Activated T-cell treated with anti-CD3 and anti-CD28 coated beads, Interleukin-2, amount 50 U/mL, for 24 hours (primary cell): Measurements from ENCODE around the gene DNAH1.

Experiments
- DNase-seq: peaks from one replicate; pipeline ENCODE4 v3.0.0-alpha.2; 2020
- H3K27ac Mint-ChIP-seq: 2 replicates; pipeline ENCODE4 v1.8.0; 2020; ENCODE audit warnings: mild to moderate bottlenecking, mixed read lengths
- H3K27me3 Mint-ChIP-seq: 2 replicates; pipeline ENCODE4 v1.8.0; 2020; ENCODE audit warnings: mixed read lengths
- H3K36me3 Mint-ChIP-seq: 2 replicates; pipeline ENCODE4 v1.8.0; 2020; ENCODE audit warnings: low read depth, mixed read lengths
- H3K4me1 Mint-ChIP-seq: 2 replicates; pipeline ENCODE4 v1.8.0; 2020; ENCODE audit warnings: low read depth, mixed read lengths
- H3K4me3 Mint-ChIP-seq: 2 replicates; pipeline ENCODE4 v1.8.0; 2020; ENCODE audit warnings: mild to moderate bottlenecking, moderate library complexity, mixed read lengths
- H3K9me3 Mint-ChIP-seq: 2 replicates; pipeline ENCODE4 v1.8.0; 2020; ENCODE audit warnings: mixed read lengths

DNAH1 gene

DNA sequence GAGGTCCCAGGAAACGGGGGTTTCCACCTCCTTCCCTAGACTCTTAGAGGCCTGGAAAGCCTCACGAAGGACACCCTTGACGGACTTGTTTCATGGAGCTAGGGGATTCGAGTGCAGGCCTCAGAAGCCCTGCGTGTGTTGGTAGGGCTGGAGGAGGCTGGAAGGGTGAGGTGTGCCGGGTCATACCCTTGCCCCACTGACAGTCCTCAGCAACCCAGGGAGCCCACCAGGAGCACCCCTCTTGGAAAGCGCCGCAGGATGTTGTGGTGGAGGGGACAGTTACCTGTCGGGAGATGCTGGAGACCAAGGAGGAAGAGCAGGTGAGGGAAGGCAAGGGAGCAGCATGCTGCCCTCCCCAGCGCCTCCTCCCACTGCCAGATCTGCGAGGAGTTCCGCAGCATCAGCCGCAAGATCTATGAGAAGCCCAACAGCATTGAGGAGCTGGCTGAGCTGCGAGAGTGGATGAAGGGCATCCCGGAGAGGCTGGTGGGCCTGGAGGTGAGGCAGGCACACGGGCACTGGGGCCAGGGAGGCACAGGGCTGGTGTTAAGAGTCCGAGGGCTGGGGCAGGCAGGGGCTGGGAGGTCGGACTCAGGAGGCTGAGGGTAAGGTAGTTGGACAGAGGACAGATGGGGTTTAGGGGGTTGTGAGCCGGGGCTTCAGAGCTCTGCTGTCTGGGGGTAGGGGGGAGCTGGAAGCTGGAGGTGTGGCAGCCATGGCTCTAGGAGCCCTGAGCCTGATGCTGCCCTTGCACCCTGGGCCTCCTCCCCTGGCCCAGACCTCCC lies 33.7 kb downstream of the DNAH1 start:
- H3K9me3 Mint-ChIP-seq, result no peaks in the 10 kb centered on the region
- no peak overlapping the region for H3K27ac Mint-ChIP-seq
- peaks cover 43% of the 10 kb centered on the region for H3K36me3 Mint-ChIP-seq
- H3K4me1 Mint-ChIP-seq, result no peaks in the 10 kb centered on the region
- DNase-seq, result no peak
- no peaks in the 10 kb centered on the region for H3K27me3 Mint-ChIP-seq
- no peak overlapping the region for H3K4me3 Mint-ChIP-seq

GRCh38 chr3:52350416-52350815 lies 34.3 kb downstream of the DNAH1 start:
- H3K4me3 Mint-ChIP-seq, result no peak overlapping the region

DNA sequence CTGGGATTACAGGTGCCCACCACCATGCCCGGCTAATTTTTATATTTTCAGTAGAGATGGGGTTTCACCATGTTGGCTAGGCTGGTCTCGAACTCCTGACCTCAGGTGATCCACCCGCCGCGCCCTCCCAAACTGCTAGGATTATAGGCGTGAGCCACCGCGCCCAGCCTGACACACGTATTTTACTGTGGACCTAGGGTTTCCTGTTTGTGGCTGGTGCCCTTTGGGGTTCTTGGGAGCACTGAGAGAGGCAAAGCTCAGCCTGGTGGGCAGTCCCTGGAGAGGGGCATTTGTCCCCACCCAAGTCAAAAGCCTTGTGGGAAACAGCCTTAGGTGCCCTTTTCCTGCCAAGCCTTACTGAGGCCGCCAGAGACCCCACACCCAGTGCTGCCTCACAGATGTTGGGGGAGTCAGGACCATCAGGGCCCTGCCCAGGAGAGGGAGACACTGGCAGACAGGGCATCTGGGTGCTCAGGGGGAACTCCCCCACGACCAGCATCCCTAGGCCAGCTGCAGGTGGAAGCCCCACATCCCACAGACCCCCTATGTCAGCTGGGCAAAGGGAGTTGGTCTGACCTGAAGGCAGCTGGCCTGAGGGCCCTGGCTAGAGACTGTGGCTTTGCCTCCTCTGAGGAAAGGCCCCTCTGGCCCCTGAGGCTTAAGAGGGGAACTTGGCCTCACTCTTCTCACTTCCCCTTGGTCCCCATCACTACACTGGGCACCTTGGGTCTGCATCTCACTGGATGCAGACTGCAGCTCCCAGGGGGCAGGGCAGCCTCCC lies 35.1 kb downstream of the DNAH1 start:
- Mint-ChIP-seq H3K4me3 (no peak overlapping the region), H3K36me3 (peaks cover 48% of the 10 kb centered on the region), H3K4me1 (no peaks in the 10 kb centered on the region), H3K27me3 (no peaks in the 10 kb centered on the region), H3K27ac (no peak overlapping the region), H3K9me3 (no peaks in the 10 kb centered on the region)
- DNase-seq, result no peak

More at GRCh38 chr3:52350416-52350815, 34.3 kb downstream of the DNAH1 start:
- H3K36me3 Mint-ChIP-seq, result peaks cover 46% of the 10 kb centered on the region
- H3K27ac Mint-ChIP-seq, result no peak overlapping the region
- H3K9me3 Mint-ChIP-seq, result no peaks in the 10 kb centered on the region
- H3K27me3 Mint-ChIP-seq, result no peaks in the 10 kb centered on the region
- no peaks in the 10 kb centered on the region for H3K4me1 Mint-ChIP-seq
- DNase-seq, result no peak

- no peak overlapping the region for H3K4me3 Mint-ChIP-seq
- no peak overlapping the region for H3K27ac Mint-ChIP-seq
- H3K36me3 Mint-ChIP-seq, result peaks cover 51% of the 10 kb centered on the region
- no peaks in the 10 kb centered on the region for H3K27me3 Mint-ChIP-seq
- H3K4me1 Mint-ChIP-seq, result no peaks in the 10 kb centered on the region
- no peaks in the 10 kb centered on the region for H3K9me3 Mint-ChIP-seq
- no peak for DNase-seq
Observed at GRCh38 chr3:52351762-52352368, 35.7 kb downstream of the DNAH1 start.

DNA sequence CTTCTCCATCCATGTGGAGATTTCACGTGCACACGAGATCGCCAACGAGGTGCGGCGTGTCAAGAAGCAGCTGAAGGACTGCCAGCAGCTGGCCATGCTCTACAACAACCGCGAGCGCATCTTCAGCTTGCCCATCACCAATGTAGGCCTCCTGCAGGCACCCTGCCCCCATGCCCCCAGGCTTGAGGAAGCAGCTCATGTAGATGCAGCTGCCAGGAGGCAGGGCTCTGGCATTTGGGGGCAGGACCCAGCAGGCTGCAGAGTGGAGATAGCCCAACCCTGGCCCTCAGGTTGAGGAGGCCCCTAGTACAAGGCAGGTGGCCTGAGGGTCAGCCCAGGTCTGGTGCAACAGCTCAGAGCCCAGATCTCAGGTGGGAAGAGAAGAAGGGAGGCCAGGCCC lies 36.4 kb downstream of the DNAH1 start:
- Mint-ChIP-seq H3K27me3 (no peaks in the 10 kb centered on the region), H3K4me1 (no peaks in the 10 kb centered on the region), H3K36me3 (peaks cover 53% of the 10 kb centered on the region), H3K4me3 (no peak overlapping the region), H3K9me3 (no peaks in the 10 kb centered on the region), H3K27ac (no peak overlapping the region)
- no peak for DNase-seq

DNA sequence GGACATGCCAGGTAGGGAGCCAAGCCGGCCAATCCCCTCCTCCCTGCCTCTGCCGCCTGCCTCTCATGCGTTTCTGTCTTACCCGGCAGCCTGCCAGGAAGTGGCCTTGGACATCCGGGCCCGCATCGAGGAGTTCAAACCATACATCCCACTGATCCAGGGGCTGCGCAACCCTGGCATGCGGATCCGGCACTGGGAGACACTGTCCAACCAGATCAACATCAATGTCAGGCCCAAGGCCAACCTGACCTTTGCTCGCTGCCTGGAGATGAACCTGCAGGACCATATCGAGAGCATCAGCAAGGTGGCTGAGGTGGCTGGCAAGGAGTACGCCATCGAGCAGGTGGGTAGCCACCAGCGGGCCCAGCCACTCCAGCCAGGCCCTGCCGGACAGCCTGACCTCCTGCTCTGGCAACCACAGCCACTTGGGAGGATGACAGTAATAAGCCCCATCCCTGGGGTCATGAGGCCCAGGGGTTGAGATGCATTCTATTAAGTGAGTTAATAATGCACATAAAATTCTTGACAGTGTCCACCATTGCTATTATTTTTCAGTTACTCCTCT lies 37.3 kb downstream of the DNAH1 start:
- Mint-ChIP-seq H3K27ac (no peak overlapping the region), H3K9me3 (no peaks in the 10 kb centered on the region), H3K27me3 (no peaks in the 10 kb centered on the region), H3K4me3 (no peak overlapping the region), H3K36me3 (peaks cover 55% of the 10 kb centered on the region), H3K4me1 (no peaks in the 10 kb centered on the region)
- no peak for DNase-seq

DNA sequence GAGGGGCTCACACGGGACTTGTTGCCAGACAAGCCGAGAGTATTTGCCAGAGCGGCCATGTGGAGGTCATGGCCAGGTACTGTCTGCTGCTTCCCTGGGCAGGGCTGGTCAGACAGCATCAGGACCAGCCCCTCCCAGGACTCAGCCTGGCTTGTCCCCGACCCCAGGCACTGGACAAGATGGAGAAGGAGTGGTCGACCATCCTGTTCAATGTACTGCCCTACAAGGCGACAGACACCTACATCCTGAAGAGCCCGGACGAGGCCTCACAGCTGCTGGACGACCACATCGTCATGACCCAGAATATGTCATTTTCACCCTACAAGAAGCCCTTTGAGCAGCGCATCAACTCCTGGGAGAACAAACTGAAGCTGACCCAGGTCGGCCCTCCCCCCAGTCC lies 38.6 kb downstream of the DNAH1 start:
- Mint-ChIP-seq H3K36me3 (peaks cover 49% of the 10 kb centered on the region), H3K27ac (no peak overlapping the region), H3K4me1 (no peaks in the 10 kb centered on the region), H3K27me3 (no peaks in the 10 kb centered on the region), H3K9me3 (no peaks in the 10 kb centered on the region), H3K4me3 (no peak overlapping the region)
- no peak for DNase-seq

GRCh38 chr3:52355526-52355925 lies 39.4 kb downstream of the DNAH1 start:
- H3K27me3 Mint-ChIP-seq, result no peaks in the 10 kb centered on the region

DNA sequence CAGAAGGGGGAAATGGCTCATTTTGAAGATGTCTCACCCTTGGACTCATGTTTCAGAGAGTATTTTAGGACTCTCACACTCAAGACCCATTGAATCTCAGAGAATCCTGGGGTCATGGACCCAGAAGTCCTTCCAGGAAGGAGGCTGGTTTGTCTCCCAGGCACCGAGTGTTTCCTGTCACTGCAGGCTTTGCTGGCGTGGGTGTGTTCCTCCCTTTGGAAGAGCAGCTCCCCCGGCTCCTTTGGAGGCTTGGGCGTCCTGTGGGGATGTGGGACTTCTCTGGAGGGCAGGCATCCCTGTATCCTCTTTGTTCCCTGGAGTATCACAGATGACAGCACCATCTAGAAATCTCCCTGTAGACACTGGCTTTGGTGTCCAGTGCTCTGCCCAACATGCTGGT lies 40.0 kb downstream of the DNAH1 start:
- H3K36me3 Mint-ChIP-seq, result peaks cover 50% of the 10 kb centered on the region
- no peak for DNase-seq
- no peaks in the 10 kb centered on the region for H3K9me3 Mint-ChIP-seq
- no peak overlapping the region for H3K4me3 Mint-ChIP-seq
- H3K27me3 Mint-ChIP-seq, result no peaks in the 10 kb centered on the region
- no peaks in the 10 kb centered on the region for H3K4me1 Mint-ChIP-seq
- no peak overlapping the region for H3K27ac Mint-ChIP-seq

More at GRCh38 chr3:52355526-52355925, 39.4 kb downstream of the DNAH1 start:
- Mint-ChIP-seq H3K4me3 (no peak overlapping the region), H3K27ac (no peak overlapping the region), H3K9me3 (no peaks in the 10 kb centered on the region), H3K36me3 (peaks cover 49% of the 10 kb centered on the region), H3K4me1 (no peaks in the 10 kb centered on the region)
- no peak for DNase-seq

DNA sequence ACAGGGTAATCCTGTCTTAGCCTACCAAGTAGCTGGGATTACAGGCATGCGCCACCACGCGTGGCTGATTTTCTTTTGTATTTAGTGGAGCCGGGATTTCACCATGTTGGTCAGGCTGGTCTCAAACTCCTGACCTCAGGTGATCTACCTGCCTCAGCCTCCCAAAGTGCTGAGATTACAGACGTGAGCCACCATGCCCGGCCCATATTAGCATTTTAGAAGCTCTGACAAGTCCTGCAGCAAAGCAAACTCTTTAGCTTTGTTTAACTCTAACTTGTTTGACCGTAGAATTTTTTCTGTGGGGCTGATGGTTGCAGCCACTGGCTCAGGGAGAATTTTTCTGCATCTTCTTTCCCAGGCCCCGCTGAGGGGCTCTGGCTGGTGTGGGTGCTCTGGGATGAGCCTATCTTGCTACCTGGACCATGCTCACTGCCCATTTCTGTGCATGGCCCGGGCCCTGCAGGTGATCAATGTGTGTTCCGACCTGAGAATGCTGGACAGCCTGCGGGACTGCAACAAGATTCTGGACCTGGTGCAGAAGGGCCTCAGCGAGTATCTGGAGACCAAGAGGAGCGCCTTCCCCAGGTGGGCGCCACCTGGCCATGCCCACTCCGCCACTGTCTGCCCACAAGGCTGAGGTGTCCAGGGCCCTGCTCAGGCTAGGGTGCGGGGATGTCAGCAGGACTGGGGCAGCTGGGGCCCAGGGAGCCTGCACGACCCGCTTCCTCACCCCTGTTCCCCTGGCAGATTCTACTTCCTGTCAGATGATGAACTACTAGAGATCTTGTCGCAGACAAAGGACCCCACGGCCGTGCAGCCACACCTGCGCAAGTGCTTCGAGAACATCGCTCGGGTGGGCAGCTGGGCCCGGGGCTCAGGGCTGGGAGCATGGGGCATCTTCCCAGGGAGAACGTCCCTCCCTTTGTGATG lies 41.3 kb downstream of the DNAH1 start:
- Mint-ChIP-seq H3K9me3 (no peaks in the 10 kb centered on the region), H3K36me3 (peaks cover 46% of the 10 kb centered on the region)
- DNase-seq, result no peak

DNA sequence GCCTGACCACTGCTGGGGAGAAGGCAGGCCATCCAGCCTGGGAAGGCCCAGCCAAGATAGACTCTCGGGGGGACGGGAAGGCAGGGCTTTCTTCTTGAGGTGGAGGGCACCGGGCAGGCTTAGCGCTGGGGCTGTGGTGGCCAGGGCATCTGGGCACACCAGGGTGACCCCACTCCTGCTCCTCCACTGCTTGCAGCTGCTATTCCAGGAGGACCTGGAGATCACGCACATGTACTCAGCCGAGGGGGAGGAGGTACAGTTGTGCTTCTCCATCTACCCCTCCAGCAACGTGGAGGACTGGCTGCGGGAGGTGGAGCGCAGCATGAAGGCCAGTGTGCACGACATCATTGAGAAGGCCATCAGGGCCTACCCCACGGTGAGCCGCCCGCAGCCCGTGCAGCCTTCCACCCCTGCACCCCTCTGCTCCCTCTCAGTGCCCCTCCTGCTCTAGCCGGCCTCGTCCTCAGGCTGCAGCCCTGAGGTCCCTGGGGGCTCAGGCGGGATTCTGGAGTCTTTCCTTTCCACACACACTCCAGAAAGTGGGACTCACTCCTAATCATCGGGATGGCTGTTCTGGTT lies 42.3 kb downstream of the DNAH1 start:
- Mint-ChIP-seq H3K27ac (no peak overlapping the region), H3K4me1 (no peaks in the 10 kb centered on the region), H3K9me3 (no peaks in the 10 kb centered on the region), H3K4me3 (no peak overlapping the region), H3K27me3 (no peaks in the 10 kb centered on the region), H3K36me3 (peaks cover 38% of the 10 kb centered on the region)
- DNase-seq, result no peak

More for the DNA sequence above, 41.3 kb downstream of the DNAH1 start:
- Mint-ChIP-seq H3K27me3 (no peaks in the 10 kb centered on the region), H3K4me1 (no peaks in the 10 kb centered on the region), H3K27ac (no peak overlapping the region), H3K4me3 (no peak overlapping the region)

GRCh38 chr3:52359116-52359855 lies 43.2 kb downstream of the DNAH1 start:
- H3K4me1 Mint-ChIP-seq, result no peaks in the 10 kb centered on the region
- DNase-seq, result no peak
- H3K27ac Mint-ChIP-seq, result no peak overlapping the region
- H3K4me3 Mint-ChIP-seq, result no peak overlapping the region
- no peaks in the 10 kb centered on the region for H3K27me3 Mint-ChIP-seq
- no peaks in the 10 kb centered on the region for H3K9me3 Mint-ChIP-seq
- peaks cover 45% of the 10 kb centered on the region for H3K36me3 Mint-ChIP-seq

GRCh38 chr3:52361011-52361410 lies 44.9 kb downstream of the DNAH1 start:
- Mint-ChIP-seq H3K4me1 (no peaks in the 10 kb centered on the region), H3K27ac (no peak overlapping the region), H3K36me3 (peaks cover 49% of the 10 kb centered on the region), H3K9me3 (no peaks in the 10 kb centered on the region), H3K4me3 (no peak overlapping the region), H3K27me3 (no peaks in the 10 kb centered on the region)
- DNase-seq, result no peak
